ENCODE measurements around the gene CNOT11.
A peak's percentile ranks its signal among the peaks of the same experiment; 100 is the strongest.
"Not testable (repeated sequence)": the region's sequence is repeated elsewhere in the genome, so short reads cannot be mapped to it uniquely, and the experiment has no call there.

The CNOT11 gene

GRCh38 chr2:101234169-101234938 lies 18.3 kb upstream of the CNOT11 start:
- TF ChIP-seq CTCF (IDR thresholded peaks at IDR 0.05; ENCODE audit: low read depth, low read length) = no peak
- no peaks in the 10 kb centered on the region; the same call in 1 of the 2 replicates for H3K36me3 ChIP-seq
- H3K27me3 ChIP-seq (ENCODE audit: insufficient read depth, low read depth, severe bottlenecking) = no peaks in the 10 kb centered on the region
- peaks cover 28% of the 10 kb centered on the region for H3K9me3 ChIP-seq (ENCODE audit: severe bottlenecking)
- no peak overlapping the region for H3K4me3 ChIP-seq (ENCODE audit: low read depth, low read length)
- no peak overlapping the region; the same call in 1 of the 2 replicates for H3K27ac ChIP-seq
- DNase-seq = no peak

GRCh38 chr2:101235956-101236355 lies 16.7 kb upstream of the CNOT11 start:
- H3K9me3 ChIP-seq (ENCODE audit: severe bottlenecking) = peaks cover 28% of the 10 kb centered on the region
- H3K36me3 ChIP-seq = not testable (repeated sequence)

GRCh38 chr2:101237944-101238343 lies 14.7 kb upstream of the CNOT11 start:
- not testable (repeated sequence) for H3K27me3 ChIP-seq (ENCODE audit: insufficient read depth, low read depth, severe bottlenecking); DNase-seq; H3K36me3 ChIP-seq; H3K4me3 ChIP-seq (ENCODE audit: low read depth, low read length); H3K27ac ChIP-seq
- H3K9me3 ChIP-seq (ENCODE audit: severe bottlenecking) = peaks cover 26% of the 10 kb centered on the region

More at GRCh38 chr2:101235956-101236355, 16.7 kb upstream of the CNOT11 start:
- H3K27ac ChIP-seq; DNase-seq; H3K4me3 ChIP-seq (ENCODE audit: low read depth, low read length); H3K27me3 ChIP-seq (ENCODE audit: insufficient read depth, low read depth, severe bottlenecking): not testable (repeated sequence)

DNA sequence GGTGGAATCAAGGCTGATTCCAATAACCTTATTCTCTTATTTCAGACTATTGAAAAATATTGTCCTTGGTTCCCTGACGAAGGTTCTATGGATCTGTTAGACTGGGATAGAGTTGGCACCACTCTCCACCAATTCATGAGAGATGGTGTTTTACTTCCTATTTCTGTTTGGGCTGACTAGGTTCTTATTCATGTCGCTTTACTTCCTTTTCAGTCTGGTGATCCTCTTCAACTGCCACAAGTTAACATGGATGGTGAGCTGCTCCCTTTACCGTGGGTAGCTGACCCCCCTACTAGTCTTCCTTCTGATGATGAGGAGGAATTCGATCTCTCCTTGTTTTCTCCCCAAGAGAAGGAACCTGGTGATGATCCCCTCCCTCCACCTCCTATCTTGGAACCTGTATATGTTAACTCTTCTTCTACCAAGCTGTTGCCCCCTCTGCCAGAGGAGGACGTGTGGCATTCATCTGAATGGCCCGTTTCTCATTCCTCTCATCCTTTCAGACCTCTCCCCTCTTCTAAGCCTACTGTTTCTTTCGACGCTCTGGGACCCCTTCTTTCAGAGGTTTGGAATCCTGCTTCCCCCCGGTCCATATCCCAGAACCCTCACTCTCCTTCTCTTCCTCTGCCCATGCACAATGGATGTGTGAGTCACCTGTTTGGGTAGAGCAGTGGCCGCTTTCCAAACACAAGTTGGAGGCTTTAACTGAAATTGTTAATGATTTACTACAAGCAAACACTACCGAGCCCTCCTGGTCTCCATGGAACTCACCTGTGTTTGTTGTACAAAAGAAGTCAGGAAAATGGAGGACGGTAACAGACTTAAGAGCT lies 13.5 kb upstream of the CNOT11 start:
- Histone ChIP-seq H3K36me3 (no peaks in the 10 kb centered on the region), H3K9me3 (ENCODE audit: severe bottlenecking) (peaks cover 21% of the 10 kb centered on the region), H3K27me3 (ENCODE audit: insufficient read depth, low read depth, severe bottlenecking) (no peaks in the 10 kb centered on the region), H3K4me3 (ENCODE audit: low read depth, low read length) (no peak overlapping the region), H3K27ac (no peak overlapping the region)
- DNase-seq = no peak
- TF ChIP-seq CTCF (IDR thresholded peaks at IDR 0.05; ENCODE audit: low read depth, low read length) = no peak

- H3K27ac ChIP-seq; H3K27me3 ChIP-seq (ENCODE audit: insufficient read depth, low read depth, severe bottlenecking); H3K36me3 ChIP-seq; DNase-seq; H3K4me3 ChIP-seq (ENCODE audit: low read depth, low read length): not testable (repeated sequence)
- peaks cover 17% of the 10 kb centered on the region for H3K9me3 ChIP-seq (ENCODE audit: severe bottlenecking)
These were observed 12.9 kb upstream of the CNOT11 start for GRCh38 chr2:101239760-101240118.

DNA sequence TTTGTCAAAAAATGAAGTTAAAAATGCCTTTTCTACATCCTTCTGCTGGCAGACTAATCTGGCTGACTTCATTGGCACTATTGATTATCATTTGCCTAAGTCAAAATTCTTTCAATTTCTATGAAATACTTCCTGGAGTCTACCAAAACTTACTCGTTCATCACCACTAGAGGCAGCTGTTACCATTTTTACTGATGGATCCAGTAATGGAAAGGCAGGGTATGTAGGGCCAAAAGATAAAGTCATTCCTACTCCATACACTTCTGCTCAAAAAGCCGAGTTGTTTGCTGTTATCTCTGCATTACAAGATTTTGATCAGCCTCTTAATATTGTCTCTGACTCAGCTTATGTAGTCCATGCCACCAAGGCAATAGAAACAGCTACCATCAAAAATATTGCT lies 12.0 kb upstream of the CNOT11 start:
- H3K36me3 ChIP-seq, DNase-seq: not testable (repeated sequence)
- H3K27ac ChIP-seq = peak overlapping the region; percentile 7; the same call in 1 of the 2 replicates

More for the DNA sequence above, 12.0 kb upstream of the CNOT11 start:
- peak; percentile 50 for TF ChIP-seq CTCF (IDR thresholded peaks at IDR 0.05; ENCODE audit: low read depth, low read length)
- H3K27me3 ChIP-seq (ENCODE audit: insufficient read depth, low read depth, severe bottlenecking); H3K9me3 ChIP-seq (ENCODE audit: severe bottlenecking): not testable (repeated sequence)
- peak overlapping the region; percentile 19 for H3K4me3 ChIP-seq (ENCODE audit: low read depth, low read length)
